ENCODE results near the gene MTF1.
A peak's percentile ranks its signal among the peaks of the same experiment; 100 is the strongest.
"Not testable (repeated sequence)": the region's sequence is repeated elsewhere in the genome, so short reads cannot be mapped to it uniquely, and the experiment has no call there.

Gene MTF1

GRCh38 chr1:37859507-37860345 lies at the start of gene MTF1:
Gene MTF1 (minus strand): TSS chr1:37859592. CDS start chr1:37857658, 1,934 bp downstream.
- Histone ChIP-seq H3K4me3 (ENCODE audit: low read depth in 1 of 5, low read length in 5 of 5) (peak within 1 kb of the TSS; percentile 86 to 99 (median 98)), H3K36me3 (ENCODE audit: control insufficient read depth in 5 of 5, insufficient read depth in 5 of 5, low read length in 5 of 5) (peaks cover 16 to 50% (median 38%) of the 10 kb centered on the region in 5 donors), H3K27me3 (ENCODE audit: control insufficient read depth in 5 of 5, insufficient read depth in 4 of 5, low read length in 5 of 5) (no peaks in the 10 kb centered on the region), H3K9me3 (ENCODE audit: control insufficient read depth in 5 of 5, low read length in 5 of 5) (no peaks in the 10 kb centered on the region), H3K9ac (ENCODE audit: low read length in 5 of 5) (peak within 1 kb of the TSS; percentile 82 to 99 (median 96)), H3K27ac (ENCODE audit: low read depth, low read length) (peak within 1 kb of the TSS; percentile 91), H3K4me1 (ENCODE audit: control insufficient read depth in 5 of 5, insufficient read depth in 5 of 5, low read length in 5 of 5) (peaks cover 6 to 27% (median 23%) of the 10 kb centered on the region in 5 donors)

GRCh38 chr1:37908531-37908930 lies 49.1 kb upstream of the MTF1 start:
- H3K27ac ChIP-seq (ENCODE audit: low read depth, low read length); H3K4me3 ChIP-seq (ENCODE audit: low read depth in 1 of 5, low read length in 5 of 5); H3K9me3 ChIP-seq (ENCODE audit: control insufficient read depth in 5 of 5, low read length in 5 of 5); H3K27me3 ChIP-seq (ENCODE audit: control insufficient read depth in 5 of 5, insufficient read depth in 4 of 5, low read length in 5 of 5); H3K4me1 ChIP-seq (ENCODE audit: control insufficient read depth in 5 of 5, insufficient read depth in 5 of 5, low read length in 5 of 5); H3K9ac ChIP-seq (ENCODE audit: low read length in 5 of 5); H3K36me3 ChIP-seq (ENCODE audit: control insufficient read depth in 5 of 5, insufficient read depth in 5 of 5, low read length in 5 of 5): not testable (repeated sequence)

DNA sequence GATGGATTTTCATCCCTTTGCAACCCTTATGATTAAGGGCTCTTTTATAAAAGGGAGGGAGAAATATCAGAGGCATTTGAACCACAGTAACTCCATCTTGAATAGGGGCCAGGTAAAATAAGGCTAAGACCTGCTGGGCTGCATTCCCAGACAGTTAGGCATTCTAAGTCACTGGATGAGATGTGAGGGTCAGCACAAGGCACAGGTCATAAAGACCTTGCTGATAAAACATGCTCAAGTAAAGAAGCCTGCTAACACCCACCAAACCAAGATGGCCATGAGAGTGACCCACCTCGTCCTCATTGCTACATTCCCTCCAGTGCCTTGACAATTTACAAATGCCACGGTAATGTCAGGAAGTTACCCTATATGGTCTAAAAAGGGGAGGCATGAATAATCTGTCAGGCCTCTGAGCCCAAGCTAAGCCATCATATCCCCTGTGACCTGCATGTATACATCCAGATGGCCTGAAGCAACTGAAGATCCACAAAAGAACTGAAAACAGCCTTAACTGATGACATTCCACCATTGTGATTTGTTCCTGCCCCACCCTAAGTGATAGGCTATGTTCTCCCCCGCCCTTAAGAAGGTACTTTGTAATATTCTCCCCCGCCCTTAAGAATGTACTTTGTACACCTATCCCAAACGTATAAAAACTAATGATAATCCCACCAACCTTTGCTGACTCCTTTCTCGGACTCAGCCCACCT lies 48.2 kb upstream of the MTF1 start:
- not testable (repeated sequence) for H3K27ac ChIP-seq (ENCODE audit: low read depth, low read length); H3K27me3 ChIP-seq (ENCODE audit: control insufficient read depth in 5 of 5, insufficient read depth in 4 of 5, low read length in 5 of 5); H3K4me3 ChIP-seq (ENCODE audit: low read depth in 1 of 5, low read length in 5 of 5); H3K9ac ChIP-seq (ENCODE audit: low read length in 5 of 5); H3K36me3 ChIP-seq (ENCODE audit: control insufficient read depth in 5 of 5, insufficient read depth in 5 of 5, low read length in 5 of 5); H3K4me1 ChIP-seq (ENCODE audit: control insufficient read depth in 5 of 5, insufficient read depth in 5 of 5, low read length in 5 of 5); H3K9me3 ChIP-seq (ENCODE audit: control insufficient read depth in 5 of 5, low read length in 5 of 5)

- not testable (repeated sequence) for H3K4me1 ChIP-seq (ENCODE audit: control insufficient read depth in 5 of 5, insufficient read depth in 5 of 5, low read length in 5 of 5); H3K9me3 ChIP-seq (ENCODE audit: control insufficient read depth in 5 of 5, low read length in 5 of 5); H3K27me3 ChIP-seq (ENCODE audit: control insufficient read depth in 5 of 5, insufficient read depth in 4 of 5, low read length in 5 of 5); H3K4me3 ChIP-seq (ENCODE audit: low read depth in 1 of 5, low read length in 5 of 5); H3K36me3 ChIP-seq (ENCODE audit: control insufficient read depth in 5 of 5, insufficient read depth in 5 of 5, low read length in 5 of 5); H3K9ac ChIP-seq (ENCODE audit: low read length in 5 of 5); H3K27ac ChIP-seq (ENCODE audit: low read depth, low read length)
Observed at GRCh38 chr1:37906591-37906990, 47.2 kb upstream of the MTF1 start.

DNA sequence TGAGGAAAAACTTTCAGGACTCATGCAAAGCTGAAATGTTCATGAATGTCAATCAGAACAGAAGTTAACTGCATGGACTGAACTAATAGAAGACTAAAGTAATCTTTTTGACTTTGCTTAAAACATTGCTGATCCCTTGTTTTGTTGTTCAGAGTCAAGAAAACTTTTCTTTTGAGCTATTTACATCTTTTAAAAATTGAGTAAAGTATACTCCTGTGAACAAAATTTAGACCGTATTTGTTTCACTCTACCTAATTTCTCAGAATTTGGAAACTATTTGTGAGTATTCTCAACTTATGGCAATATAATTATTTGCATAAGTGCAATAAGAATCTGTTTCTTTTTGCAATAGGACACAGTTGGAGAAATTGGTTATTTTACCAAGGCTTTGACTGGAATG lies 46.3 kb upstream of the MTF1 start:
- Histone ChIP-seq H3K9ac (ENCODE audit: low read length in 5 of 5) (no peak overlapping the region), H3K27me3 (ENCODE audit: control insufficient read depth in 5 of 5, insufficient read depth in 4 of 5, low read length in 5 of 5) (no peaks in the 10 kb centered on the region), H3K36me3 (ENCODE audit: control insufficient read depth in 5 of 5, insufficient read depth in 5 of 5, low read length in 5 of 5) (peaks cover 0 to 9% (median 0%) of the 10 kb centered on the region in 5 donors), H3K9me3 (ENCODE audit: control insufficient read depth in 5 of 5, low read length in 5 of 5) (no peaks in the 10 kb centered on the region), H3K4me1 (ENCODE audit: control insufficient read depth in 5 of 5, insufficient read depth in 5 of 5, low read length in 5 of 5) (peaks cover 0 to 7% (median 0%) of the 10 kb centered on the region in 5 donors), H3K27ac (ENCODE audit: low read depth, low read length) (no peak overlapping the region), H3K4me3 (ENCODE audit: low read depth in 1 of 5, low read length in 5 of 5) (no peak overlapping the region)

- not testable (repeated sequence) for H3K9me3 ChIP-seq (ENCODE audit: control insufficient read depth in 5 of 5, low read length in 5 of 5); H3K9ac ChIP-seq (ENCODE audit: low read length in 5 of 5); H3K27ac ChIP-seq (ENCODE audit: low read depth, low read length); H3K36me3 ChIP-seq (ENCODE audit: control insufficient read depth in 5 of 5, insufficient read depth in 5 of 5, low read length in 5 of 5); H3K4me1 ChIP-seq (ENCODE audit: control insufficient read depth in 5 of 5, insufficient read depth in 5 of 5, low read length in 5 of 5); H3K4me3 ChIP-seq (ENCODE audit: low read depth in 1 of 5, low read length in 5 of 5); H3K27me3 ChIP-seq (ENCODE audit: control insufficient read depth in 5 of 5, insufficient read depth in 4 of 5, low read length in 5 of 5)
Observed at GRCh38 chr1:37903921-37904320, 44.5 kb upstream of the MTF1 start.

DNA sequence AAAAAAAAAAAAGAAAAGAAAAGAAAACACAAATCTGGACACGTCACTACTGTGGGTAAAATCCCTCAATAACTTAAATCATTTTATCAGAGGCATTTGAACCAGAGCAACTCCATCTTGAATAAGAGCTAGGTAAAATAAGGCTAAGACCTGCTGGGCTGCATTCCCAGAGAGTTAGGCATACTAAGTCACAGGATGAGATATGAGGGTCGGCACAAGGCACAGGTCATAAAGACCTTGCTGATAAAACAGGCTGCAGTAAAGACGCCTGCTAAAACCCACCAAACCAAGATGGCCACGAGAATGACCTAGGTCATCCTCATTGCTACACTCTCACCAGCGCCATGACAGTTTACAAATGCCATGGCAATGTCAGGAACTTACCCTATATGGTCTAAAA lies 43.6 kb upstream of the MTF1 start:
- no peak overlapping the region for H3K27ac ChIP-seq (ENCODE audit: low read depth, low read length)

DNA sequence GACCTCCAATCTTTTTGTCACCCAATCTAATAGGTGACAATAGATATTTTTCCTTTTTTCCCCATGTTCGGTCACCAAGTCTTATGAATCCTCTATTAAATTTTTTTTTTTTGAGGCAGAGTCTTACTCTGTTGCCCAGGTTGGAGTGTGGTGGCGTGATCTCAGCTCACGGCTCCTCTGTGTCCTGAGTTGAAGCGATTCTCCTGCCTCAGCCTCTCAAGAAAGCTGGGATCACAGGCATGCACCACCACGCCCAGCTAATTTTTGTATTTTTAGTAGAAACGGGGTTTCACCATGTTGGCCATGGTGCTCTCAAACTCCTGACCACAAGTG lies 42.5 kb upstream of the MTF1 start:
- H3K27ac ChIP-seq (ENCODE audit: low read depth, low read length): no peak overlapping the region
- H3K27me3 ChIP-seq (ENCODE audit: control insufficient read depth in 5 of 5, insufficient read depth in 4 of 5, low read length in 5 of 5): no peaks in the 10 kb centered on the region
- peaks cover 0 to 11% (median 2%) of the 10 kb centered on the region in 5 donors for H3K36me3 ChIP-seq (ENCODE audit: control insufficient read depth in 5 of 5, insufficient read depth in 5 of 5, low read length in 5 of 5)
- H3K4me3 ChIP-seq (ENCODE audit: low read depth in 1 of 5, low read length in 5 of 5): no peak overlapping the region
- no peaks in the 10 kb centered on the region for H3K9me3 ChIP-seq (ENCODE audit: control insufficient read depth in 5 of 5, low read length in 5 of 5)
- peaks cover 0 to 5% (median 0%) of the 10 kb centered on the region in 5 donors for H3K4me1 ChIP-seq (ENCODE audit: control insufficient read depth in 5 of 5, insufficient read depth in 5 of 5, low read length in 5 of 5)
- peak overlapping the region in 1 of 5 donors; percentile 21 for H3K9ac ChIP-seq (ENCODE audit: low read length in 5 of 5)

More for the DNA sequence above, 43.6 kb upstream of the MTF1 start:
- no peak overlapping the region for H3K9ac ChIP-seq (ENCODE audit: low read length in 5 of 5)
- H3K9me3 ChIP-seq (ENCODE audit: control insufficient read depth in 5 of 5, low read length in 5 of 5): no peaks in the 10 kb centered on the region
- peaks cover 0 to 11% (median 2%) of the 10 kb centered on the region in 5 donors for H3K36me3 ChIP-seq (ENCODE audit: control insufficient read depth in 5 of 5, insufficient read depth in 5 of 5, low read length in 5 of 5)
- H3K4me3 ChIP-seq (ENCODE audit: low read depth in 1 of 5, low read length in 5 of 5): no peak overlapping the region
- no peaks in the 10 kb centered on the region for H3K27me3 ChIP-seq (ENCODE audit: control insufficient read depth in 5 of 5, insufficient read depth in 4 of 5, low read length in 5 of 5)
- peaks cover 0 to 5% (median 0%) of the 10 kb centered on the region in 5 donors for H3K4me1 ChIP-seq (ENCODE audit: control insufficient read depth in 5 of 5, insufficient read depth in 5 of 5, low read length in 5 of 5)

DNA sequence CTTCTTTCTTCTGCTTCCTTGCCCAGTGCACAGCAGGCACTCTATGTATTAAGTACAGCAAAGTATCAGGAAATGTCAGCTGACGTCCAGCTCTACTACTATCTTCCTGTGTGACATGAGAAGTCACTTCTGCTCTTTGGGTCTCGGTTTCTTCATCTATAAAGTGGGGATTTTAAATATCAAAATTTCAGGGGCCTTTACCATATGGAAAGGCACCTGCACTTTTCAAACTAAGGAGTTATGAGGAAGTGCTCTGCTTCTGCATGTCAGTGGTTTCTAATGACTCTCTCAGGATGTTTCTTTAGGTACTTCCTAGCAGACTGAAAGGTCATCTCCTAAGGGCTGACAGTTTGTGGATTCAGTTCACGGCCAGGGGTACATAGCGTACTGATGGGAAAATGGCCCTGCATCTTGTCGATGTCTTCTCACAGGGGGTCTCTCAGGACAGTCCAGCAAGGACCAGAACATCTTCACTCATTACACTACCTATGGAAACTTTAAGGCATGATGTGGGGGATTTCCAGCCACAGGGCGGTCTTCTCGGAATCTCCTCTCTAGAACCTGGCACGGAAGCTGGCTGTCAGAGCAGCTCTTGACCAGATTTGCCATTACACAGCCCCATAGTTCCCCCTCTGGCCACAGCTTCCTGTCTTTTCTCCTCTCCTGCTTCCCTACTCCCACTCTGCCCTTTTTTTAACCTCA lies 42.0 kb upstream of the MTF1 start:
- Histone ChIP-seq H3K9me3 (ENCODE audit: control insufficient read depth in 5 of 5, low read length in 5 of 5) (no peaks in the 10 kb centered on the region), H3K27ac (ENCODE audit: low read depth, low read length) (no peak overlapping the region), H3K9ac (ENCODE audit: low read length in 5 of 5) (peak overlapping the region in 1 of 5 donors; percentile 21), H3K27me3 (ENCODE audit: control insufficient read depth in 5 of 5, insufficient read depth in 4 of 5, low read length in 5 of 5) (no peaks in the 10 kb centered on the region), H3K36me3 (ENCODE audit: control insufficient read depth in 5 of 5, insufficient read depth in 5 of 5, low read length in 5 of 5) (peaks cover 0 to 11% (median 2%) of the 10 kb centered on the region in 5 donors), H3K4me3 (ENCODE audit: low read depth in 1 of 5, low read length in 5 of 5) (no peak overlapping the region), H3K4me1 (ENCODE audit: control insufficient read depth in 5 of 5, insufficient read depth in 5 of 5, low read length in 5 of 5) (peaks cover 0 to 5% (median 0%) of the 10 kb centered on the region in 5 donors)

- H3K4me3 ChIP-seq (ENCODE audit: low read depth in 1 of 5, low read length in 5 of 5): not testable (repeated sequence)
Observed at GRCh38 chr1:37897563-37897962, 38.2 kb upstream of the MTF1 start.

More at GRCh38 chr1:37897563-37897962, 38.2 kb upstream of the MTF1 start:
- peaks cover 0 to 11% (median 3%) of the 10 kb centered on the region in 5 donors for H3K36me3 ChIP-seq (ENCODE audit: control insufficient read depth in 5 of 5, insufficient read depth in 5 of 5, low read length in 5 of 5)
- not testable (repeated sequence) for H3K9me3 ChIP-seq (ENCODE audit: control insufficient read depth in 5 of 5, low read length in 5 of 5); H3K27ac ChIP-seq (ENCODE audit: low read depth, low read length); H3K4me1 ChIP-seq (ENCODE audit: control insufficient read depth in 5 of 5, insufficient read depth in 5 of 5, low read length in 5 of 5); H3K9ac ChIP-seq (ENCODE audit: low read length in 5 of 5); H3K27me3 ChIP-seq (ENCODE audit: control insufficient read depth in 5 of 5, insufficient read depth in 4 of 5, low read length in 5 of 5)

Measured in subcutaneous abdominal adipose tissue (tissue), 5 donors.